Large intestine (tissue), 3 donors: ENCODE results near the gene LCK. TPM values are rescaled to one million over a fixed set of nuclear protein-coding genes. Genes with fewer than 3 reads are reported as not detected.

Source experiments
- DNase-seq, 2 donors: peaks; one replicate each; pipeline versions ENCODE4 v3.0.0 to v3.0.0-alpha.2; 2013
- H3K27ac ChIP-seq: one replicate; pipeline ENCODE4 v1.5.1; 2013; ENCODE audit warnings: low read length
- H3K27me3 ChIP-seq: 2 replicates; pipeline ENCODE4 v1.6.1; 2013; ENCODE audit warnings: low read length; ENCODE audit not compliant: control insufficient read depth, insufficient read depth
- H3K36me3 ChIP-seq: 2 replicates; pipeline ENCODE4 v1.6.1; 2013; ENCODE audit warnings: low read length; ENCODE audit not compliant: control insufficient read depth, insufficient read depth
- H3K4me1 ChIP-seq: one replicate; pipeline ENCODE4 v1.6.1; 2013; ENCODE audit warnings: low read length; ENCODE audit not compliant: control insufficient read depth, insufficient read depth
- H3K4me3 ChIP-seq: one replicate; pipeline ENCODE4 v1.5.1; 2013; ENCODE audit warnings: low read length
- H3K9me3 ChIP-seq: one replicate; pipeline ENCODE4 v1.6.1; 2013; ENCODE audit warnings: mild to moderate bottlenecking, low read depth, low read length, moderate library complexity; ENCODE audit not compliant: control insufficient read depth
- WGBS: methylation state at CpG from one replicate; pipeline ENCODE4 v1.1.5; 2013; ENCODE audit warnings: low lambda C conversion rate; ENCODE audit not compliant: insufficient coverage; 5-methylcytosine and 5-hydroxymethylcytosine counted together
- polyA plus RNA-seq: library from polyadenylated mRNA; unstranded; fragments of 120-200 nt; gene quantifications from one replicate; pipeline ENCODE4 v1.2.1, GENCODE V29; 2013

Gene LCK
- polyA plus RNA-seq, 1 donor, result 4.2 TPM

DNA sequence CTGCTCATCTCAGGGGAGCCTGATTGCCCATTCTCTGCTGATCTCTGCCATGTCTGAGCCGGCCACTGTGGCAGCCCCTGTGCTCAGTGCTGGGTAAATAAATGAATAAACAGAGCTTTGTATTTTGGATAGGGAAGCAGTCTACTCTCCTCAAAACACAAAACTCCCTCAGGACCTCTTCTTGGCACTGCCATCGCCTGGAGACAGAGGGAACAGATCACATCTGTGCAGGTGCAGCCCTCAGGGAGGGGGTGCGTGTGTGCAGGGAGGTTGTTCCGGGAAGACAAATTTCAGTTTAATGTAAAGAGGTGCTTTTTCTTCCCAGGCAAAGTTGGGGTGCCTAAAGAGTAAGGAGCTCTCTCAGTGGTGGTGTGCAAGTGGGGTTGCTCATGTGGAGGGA, 11.7 kb upstream of the LCK start:
- Histone ChIP-seq H3K4me1 (peaks cover 13% of the 10 kb centered on the region), H3K4me3 (no peak overlapping the region), H3K27ac (no peak overlapping the region), H3K27me3 (no peaks in the 10 kb centered on the region), H3K9me3 (no peaks in the 10 kb centered on the region), H3K36me3 (no peaks in the 10 kb centered on the region)
- WGBS, result no CpG with 5 or more reads among the region's 4 CpGs
- DNase-seq, result no peak

DNA sequence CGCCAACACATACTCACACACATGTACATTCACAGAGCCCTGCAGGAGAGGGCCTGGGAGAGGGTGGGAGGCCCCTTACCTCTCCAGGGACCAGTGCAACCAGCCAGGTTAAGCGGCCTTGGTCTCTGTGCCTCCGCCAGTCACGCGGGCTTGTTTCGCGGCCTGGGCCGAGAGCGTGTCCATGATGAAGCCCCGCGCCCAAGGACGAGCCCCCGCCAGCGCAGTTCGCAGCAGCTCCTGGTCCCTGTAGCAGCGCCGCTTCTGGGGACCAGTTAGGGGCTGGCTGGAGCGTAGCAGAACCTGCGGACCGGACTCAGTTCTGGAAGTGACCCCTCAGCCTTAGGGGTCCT, 11.3 kb upstream of the LCK start:
- DNase-seq, result peak in 1 of 2 donors; percentile 32
- Histone ChIP-seq H3K4me3 (peak overlapping the region; percentile 58), H3K9me3 (no peaks in the 10 kb centered on the region), H3K27ac (peak overlapping the region; percentile 33), H3K4me1 (peaks cover 13% of the 10 kb centered on the region), H3K27me3 (no peaks in the 10 kb centered on the region), H3K36me3 (no peaks in the 10 kb centered on the region)
- no CpG with 5 or more reads among the region's 20 CpGs for WGBS

DNA sequence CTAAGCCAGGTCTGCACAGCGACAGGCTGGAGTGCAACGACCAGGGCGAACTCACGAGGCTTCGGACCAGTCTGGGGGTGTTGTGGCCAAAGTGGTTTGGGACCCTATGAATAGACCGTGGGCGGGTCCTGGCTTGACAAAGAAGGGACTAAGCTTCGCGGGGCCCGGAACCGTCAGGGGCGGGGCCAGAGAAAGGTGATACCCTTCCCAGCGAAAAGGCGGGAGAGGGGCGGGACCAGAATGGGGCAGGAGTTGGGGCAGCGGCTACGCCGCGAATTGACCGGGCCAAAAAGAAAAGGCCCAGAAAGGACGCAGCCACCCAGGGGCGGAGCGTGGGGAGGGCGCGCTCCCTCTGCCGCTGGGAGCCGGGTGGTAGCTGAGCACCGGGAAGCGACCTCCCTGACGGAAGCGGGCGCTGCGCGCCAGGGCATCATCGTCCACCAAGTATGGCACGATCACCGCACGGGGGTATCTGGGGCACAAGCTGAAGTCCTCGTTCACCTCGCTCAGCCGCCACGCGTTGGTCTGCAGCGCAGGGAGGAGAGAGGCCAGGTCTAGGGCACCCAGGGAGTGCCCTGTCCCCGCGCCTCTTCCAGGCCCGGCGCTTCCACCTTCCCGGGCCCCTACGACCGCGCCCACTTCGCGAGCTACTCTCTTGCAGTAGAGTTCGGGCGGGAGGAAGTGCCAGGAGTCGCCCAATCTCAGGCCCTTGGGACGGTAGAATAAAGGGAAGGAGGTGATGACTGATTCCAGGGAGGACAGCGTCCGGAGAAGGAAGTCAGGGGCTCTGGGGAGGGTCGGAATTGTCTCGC, 10.7 kb upstream of the LCK start:
- Histone ChIP-seq H3K36me3 (no peaks in the 10 kb centered on the region), H3K27ac (peak overlapping the region; percentile 33), H3K4me1 (peaks cover 13% of the 10 kb centered on the region), H3K27me3 (no peaks in the 10 kb centered on the region), H3K4me3 (peak overlapping the region; percentile 58), H3K9me3 (no peaks in the 10 kb centered on the region)
- DNase-seq, result peak in 1 of 2 donors; percentile 76
- no CpG with 5 or more reads among the region's 62 CpGs for WGBS

DNA sequence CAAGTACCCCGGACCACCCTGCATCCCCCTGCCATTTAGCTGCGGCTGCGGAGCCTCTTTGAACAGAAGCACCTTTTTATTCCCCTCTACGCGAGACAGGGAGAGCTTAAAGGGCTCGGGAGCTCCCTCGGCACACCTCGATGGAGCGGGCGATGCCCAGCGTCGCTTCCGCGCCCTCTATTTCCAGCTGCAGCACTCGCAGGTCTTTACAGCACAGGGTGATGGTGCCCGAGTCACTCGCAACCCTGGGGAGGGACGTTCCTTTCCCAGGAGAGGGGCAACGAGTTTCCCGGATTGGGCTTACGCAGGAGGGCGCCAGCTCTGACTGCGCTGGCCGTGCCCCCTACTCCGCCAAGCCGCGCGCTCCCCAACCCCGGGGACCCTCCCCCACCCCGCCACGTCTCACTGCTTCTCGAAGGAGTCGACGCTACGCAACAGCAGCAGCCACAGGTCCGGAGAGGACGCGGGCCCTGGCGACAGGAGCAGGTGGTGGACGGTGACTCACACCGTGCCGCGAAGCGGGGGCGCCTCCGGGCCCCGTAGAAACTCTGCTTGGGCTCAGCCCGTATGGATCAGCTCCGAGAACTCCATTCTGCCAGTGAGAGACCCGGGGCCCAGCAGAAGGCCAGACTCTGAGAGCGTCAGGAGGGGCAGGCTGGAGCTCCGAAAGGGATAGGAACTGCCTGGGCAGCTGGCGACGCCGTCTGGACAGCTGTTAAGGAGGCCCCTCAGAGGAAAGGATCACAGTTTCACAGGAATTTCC, 9.9 kb upstream of the LCK start:
- peaks cover 13% of the 10 kb centered on the region for H3K4me1 ChIP-seq
- peak; percentile 58 to 71 for DNase-seq
- no CpG with 5 or more reads among the region's 55 CpGs for WGBS
- peak overlapping the region; percentile 33 for H3K27ac ChIP-seq
- no peaks in the 10 kb centered on the region for H3K9me3 ChIP-seq
- H3K27me3 ChIP-seq, result no peaks in the 10 kb centered on the region
- no peaks in the 10 kb centered on the region for H3K36me3 ChIP-seq
- peak overlapping the region; percentile 58 for H3K4me3 ChIP-seq

DNA sequence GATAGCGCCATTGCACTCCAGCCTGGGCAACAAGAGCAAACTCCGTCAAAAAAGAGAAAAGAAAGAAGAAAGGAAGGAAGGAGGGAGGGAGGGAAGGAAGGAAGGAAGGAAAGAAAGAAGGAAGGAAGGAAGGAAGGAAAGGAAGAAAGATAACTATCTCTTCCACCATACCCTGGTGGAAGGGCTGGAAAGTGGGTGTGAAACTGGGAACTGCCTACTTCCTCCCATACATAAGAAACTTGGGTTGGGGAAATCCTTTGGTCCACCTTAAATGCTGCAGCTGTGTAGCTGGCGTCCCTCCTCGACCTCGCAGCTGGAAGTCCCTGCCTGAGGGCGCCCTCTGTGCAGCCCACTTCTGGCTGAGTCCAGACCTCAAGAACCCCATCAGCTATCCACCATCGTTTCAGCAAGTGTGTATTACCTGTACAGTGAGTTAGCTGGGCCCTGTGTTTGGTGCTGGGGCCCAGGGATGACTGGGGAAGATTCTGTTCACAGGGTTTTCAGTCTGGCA, 8.7 kb upstream of the LCK start:
- WGBS, result 71% methylated on average over 1 of the region's 7 CpGs
- Histone ChIP-seq H3K27ac (no peak overlapping the region), H3K36me3 (no peaks in the 10 kb centered on the region), H3K27me3 (no peaks in the 10 kb centered on the region), H3K4me1 (peaks cover 13% of the 10 kb centered on the region), H3K9me3 (no peaks in the 10 kb centered on the region), H3K4me3 (no peak overlapping the region)
- DNase-seq, result peak in 1 of 2 donors; percentile 15

DNA sequence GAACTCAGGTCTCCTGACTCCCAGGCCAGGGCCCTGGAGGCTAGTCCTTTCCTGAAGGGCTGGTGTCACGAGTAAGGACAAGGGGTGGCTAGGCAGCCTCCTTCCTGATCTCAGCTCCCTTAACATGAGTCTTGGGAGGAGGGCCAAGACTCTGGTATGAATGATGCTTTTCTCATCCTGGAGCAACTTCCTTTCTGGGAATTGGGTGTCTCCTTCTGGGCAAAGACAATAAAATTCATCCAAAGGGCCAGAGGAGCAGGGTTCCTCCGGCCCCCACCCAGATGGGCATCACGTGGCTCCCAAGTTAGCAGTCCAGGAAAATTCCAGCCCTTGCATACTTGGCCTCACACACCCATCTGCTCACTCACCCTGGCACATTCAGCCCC, 4.2 kb upstream of the LCK start, which contains the start of gene FAM167B:
Gene FAM167B, plus strand, starts transcription at position 335 of the 386 bp plus-strand sequence. CDS start 200 bp downstream, outside the sequence.
- Histone ChIP-seq H3K4me1 (peaks cover 22% of the 10 kb centered on the region), H3K27ac (no peak within 1 kb of the TSS), H3K9me3 (peaks cover 4% of the 10 kb centered on the region), H3K36me3 (no peaks in the 10 kb centered on the region), H3K4me3 (no peak within 1 kb of the TSS), H3K27me3 (no peaks in the 10 kb centered on the region)
- peak in 1 of 2 donors; percentile 20 for DNase-seq
- no CpG with 5 or more reads among the region's 3 CpGs for WGBS

DNA sequence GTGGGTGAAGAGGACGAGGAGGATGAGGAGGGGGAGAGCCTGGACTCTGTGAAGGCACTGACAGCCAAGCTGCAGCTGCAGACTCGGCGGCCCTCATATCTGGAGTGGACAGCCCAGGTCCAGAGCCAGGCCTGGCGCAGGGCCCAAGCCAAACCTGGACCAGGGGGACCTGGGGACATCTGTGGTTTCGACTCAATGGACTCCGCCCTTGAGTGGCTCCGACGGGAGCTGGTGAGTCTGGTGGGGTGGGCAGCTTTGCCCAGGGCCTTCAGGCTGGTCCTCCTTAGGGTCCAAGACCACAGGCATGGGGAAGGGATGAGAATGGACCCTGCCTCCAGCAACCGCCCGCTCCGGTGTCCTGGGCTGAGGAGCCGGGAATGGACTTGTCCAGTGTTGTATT, 3.6 kb upstream of the LCK start:
- no peaks in the 10 kb centered on the region for H3K27me3 ChIP-seq
- peaks cover 4% of the 10 kb centered on the region for H3K9me3 ChIP-seq
- WGBS, result no CpG with 5 or more reads among the region's 12 CpGs
- H3K27ac ChIP-seq, result no peak overlapping the region
- DNase-seq, result no peak
- H3K4me3 ChIP-seq, result no peak overlapping the region
- H3K4me1 ChIP-seq, result peaks cover 22% of the 10 kb centered on the region
- H3K36me3 ChIP-seq, result no peaks in the 10 kb centered on the region

DNA sequence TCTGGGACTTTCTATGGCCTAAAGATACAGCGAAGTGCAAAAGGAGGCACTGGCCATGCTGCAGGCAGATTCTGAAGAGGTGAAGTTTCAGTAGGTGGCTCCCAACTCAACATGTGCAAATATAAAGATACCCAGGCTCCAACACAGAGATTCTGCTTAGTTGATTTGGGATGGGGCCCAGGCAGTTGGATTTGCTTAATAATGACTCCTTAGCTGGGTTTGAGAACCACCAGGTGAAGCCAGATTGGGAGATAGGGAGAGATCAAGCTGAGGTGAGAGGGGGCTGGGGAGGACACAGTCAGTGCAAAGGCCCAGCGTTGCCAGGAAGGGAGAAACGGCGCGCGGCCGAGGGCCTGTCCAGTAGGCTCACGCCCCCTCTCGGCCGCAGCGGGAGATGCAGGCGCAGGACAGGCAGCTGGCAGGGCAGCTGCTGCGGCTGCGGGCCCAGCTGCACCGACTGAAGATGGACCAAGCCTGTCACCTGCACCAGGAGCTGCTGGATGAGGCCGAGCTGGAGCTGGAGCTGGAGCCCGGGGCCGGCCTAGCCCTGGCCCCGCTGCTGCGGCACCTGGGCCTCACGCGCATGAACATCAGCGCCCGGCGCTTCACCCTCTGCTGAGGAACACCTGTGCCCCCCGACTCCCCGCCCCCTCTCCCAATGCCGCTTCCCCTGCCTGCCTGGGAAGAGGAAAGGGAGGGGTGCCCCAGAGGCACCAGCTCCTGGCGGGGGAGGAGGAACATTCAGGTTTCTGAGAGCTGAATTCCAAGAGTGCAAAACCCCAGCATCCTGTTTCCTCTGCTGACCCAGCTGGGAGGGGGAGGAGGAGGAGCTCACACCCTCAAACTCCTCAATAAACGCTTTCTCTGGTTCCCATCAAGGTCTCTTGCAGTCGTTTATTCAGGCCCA, 2.8 kb upstream of the LCK start:
- Histone ChIP-seq H3K4me3 (no peak overlapping the region), H3K27ac (no peak overlapping the region)
- no CpG with 5 or more reads among the region's 31 CpGs for WGBS

DNA sequence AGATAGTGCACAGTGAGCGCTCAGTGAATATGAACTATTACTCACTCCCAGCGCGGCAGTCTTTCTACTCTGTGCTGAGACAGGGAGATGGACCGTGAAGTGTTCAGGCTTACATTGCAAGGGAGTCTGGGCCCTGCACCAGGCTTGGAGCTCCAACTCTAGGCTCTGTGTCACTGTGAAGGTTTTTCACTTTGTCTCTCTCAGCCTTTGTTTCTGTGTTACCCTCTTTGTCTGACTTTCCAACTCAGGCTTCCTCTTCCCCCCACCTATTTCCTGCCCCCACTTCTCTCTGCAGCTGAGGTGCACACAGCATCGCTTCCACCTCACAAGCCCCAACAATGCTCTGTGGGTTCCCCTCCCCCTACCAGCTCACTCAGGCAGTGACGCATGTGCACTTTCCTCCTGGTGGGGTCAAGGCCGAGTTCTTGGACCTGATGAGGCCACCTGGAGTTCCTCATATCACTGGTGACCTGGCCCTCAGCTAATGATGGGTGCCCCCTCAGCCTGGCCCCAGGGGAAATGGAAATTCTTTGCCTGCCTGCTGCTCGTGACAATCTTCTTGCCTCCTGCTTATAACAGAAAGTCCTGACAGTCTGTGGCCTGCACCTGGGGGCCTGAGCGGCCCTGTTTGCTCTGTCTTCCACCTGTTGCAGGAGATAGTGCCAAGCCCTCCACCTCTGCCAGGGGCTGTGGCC, 1.1 kb upstream of the LCK start:
- Histone ChIP-seq H3K9me3 (peaks cover 4% of the 10 kb centered on the region), H3K27ac (peak overlapping the region; percentile 54), H3K4me1 (peaks cover 22% of the 10 kb centered on the region), H3K27me3 (no peaks in the 10 kb centered on the region), H3K4me3 (no peak overlapping the region), H3K36me3 (no peaks in the 10 kb centered on the region)
- no CpG with 5 or more reads among the region's 9 CpGs for WGBS
- DNase-seq, result peak; percentile 76 to 86

More for the DNA sequence above, 2.8 kb upstream of the LCK start:
- peak; percentile 71 to 72 for DNase-seq
- peaks cover 4% of the 10 kb centered on the region for H3K9me3 ChIP-seq
- no peaks in the 10 kb centered on the region for H3K27me3 ChIP-seq
- H3K4me1 ChIP-seq, result peaks cover 22% of the 10 kb centered on the region
- H3K36me3 ChIP-seq, result no peaks in the 10 kb centered on the region
